MM.1S (cell line): ENCODE data around the gene LDLRAD4.

Source experiments
- DNase-seq: peaks from one replicate; pipeline ENCODE4 v3.0.0-alpha.2; 2015
- H2AFZ ChIP-seq: fragments of 300-600 bp; sonication (generic); 2 replicates; pipeline ENCODE4 v1.6.0; 2016; ENCODE audit warnings: antibody characterized with exemption, low read length
- H3F3A ChIP-seq: fragments of 300-600 bp; sonication (generic); 2 replicates; pipeline ENCODE4 v1.6.1; 2016; ENCODE audit warnings: mild to moderate bottlenecking, antibody characterized with exemption, low read length, moderate library complexity, mixed read lengths; ENCODE audit not compliant: insufficient read depth
- H3K27ac ChIP-seq: fragments of 300-600 bp; sonication (generic); 2 replicates; pipeline ENCODE4 v1.5.1; 2016; ENCODE audit warnings: mild to moderate bottlenecking, low read length
- H3K27me3 ChIP-seq: fragments of 300-600 bp; sonication (generic); replicated peaks from 2 replicates; pipeline ENCODE4 v1.6.0; 2016; ENCODE audit warnings: low read length; ENCODE audit not compliant: insufficient read depth
- H3K36me3 ChIP-seq: fragments of 300-600 bp; sonication (generic); replicated peaks from 2 replicates; pipeline ENCODE4 v1.6.1; 2016; ENCODE audit warnings: mild to moderate bottlenecking, low read length, mixed read lengths; ENCODE audit not compliant: insufficient read depth
- H3K4me1 ChIP-seq: fragments of 300-600 bp; sonication (generic); 2 replicates; pipeline ENCODE4 v1.6.1; 2016; ENCODE audit warnings: low read length, mixed read lengths
- H3K4me2 ChIP-seq: fragments of 300-600 bp; sonication (generic); 2 replicates; pipeline ENCODE4 v1.6.0; 2016; ENCODE audit warnings: low read depth, low read length
- H3K4me3 ChIP-seq: fragments of 300-600 bp; sonication (generic); 2 replicates; pipeline ENCODE4 v1.5.1; 2016; ENCODE audit warnings: low read length, mixed read lengths
- H3K79me2 ChIP-seq: fragments of 300-600 bp; sonication (generic); 2 replicates; pipeline ENCODE4 v1.6.1; 2016; ENCODE audit warnings: mixed run types, low read length, mixed read lengths
- H3K9ac ChIP-seq: fragments of 300-600 bp; sonication (generic); 2 replicates; pipeline ENCODE4 v1.6.1; 2016; ENCODE audit warnings: low read length, mixed read lengths
- H3K9me2 ChIP-seq: fragments of 300-600 bp; sonication (generic); replicated peaks from 2 replicates; pipeline ENCODE4 v1.6.1; 2016; ENCODE audit warnings: mild to moderate bottlenecking, low read length, mixed read lengths; ENCODE audit not compliant: insufficient read depth
- H3K9me3 ChIP-seq: fragments of 300-600 bp; sonication (generic); replicated peaks from 2 replicates; pipeline ENCODE4 v1.6.1; 2016; ENCODE audit warnings: mild to moderate bottlenecking, low read length, mixed read lengths; ENCODE audit not compliant: insufficient read depth
- H4K20me1 ChIP-seq: fragments of 300-600 bp; sonication (generic); 2 replicates; pipeline ENCODE4 v1.6.1; 2016; ENCODE audit warnings: mild to moderate bottlenecking, low read length, moderate library complexity, mixed read lengths; ENCODE audit not compliant: insufficient read depth
- CTCF ChIP-seq: fragments of 300-600 bp; sonication (generic); IDR thresholded peaks from 2 replicates; pipeline ENCODE4 v1.5.1; 2016; ENCODE audit warnings: antibody characterized with exemption, low read length, mixed read lengths
- EZH2 ChIP-seq: fragments of 300-600 bp; sonication (generic); optimal IDR thresholded peaks from 2 replicates; pipeline ENCODE3; 2017; ENCODE audit warnings: low read depth, mild to moderate bottlenecking, antibody characterized with exemption, low read length, mixed read lengths
- EZH2phosphoT487 ChIP-seq: fragments of 300-600 bp; sonication (generic); IDR thresholded peaks from 2 replicates; pipeline ENCODE4 v1.6.1; 2018; ENCODE audit warnings: antibody characterized with exemption, low read length

LDLRAD4 gene

GRCh38 chr18:13242797-13243196, 24.2 kb downstream of the LDLRAD4 start:
- no peaks in the 10 kb centered on the region for H3K9me2 ChIP-seq
- TF ChIP-seq EZH2 = no peak
- no peak for TF ChIP-seq EZH2phosphoT487
- TF ChIP-seq CTCF = no peak
- no peak overlapping the region for H3K4me3 ChIP-seq
- H3K27me3 ChIP-seq = no peaks in the 10 kb centered on the region
- no peak overlapping the region for H2AFZ ChIP-seq
- H4K20me1 ChIP-seq = no peaks in the 10 kb centered on the region
- no peaks in the 10 kb centered on the region for H3K79me2 ChIP-seq
- no peak for DNase-seq
- H3K4me1 ChIP-seq = no peaks in the 10 kb centered on the region
- H3K4me2 ChIP-seq = no peak overlapping the region
- no peaks in the 10 kb centered on the region for H3K9me3 ChIP-seq
- H3K27ac ChIP-seq = no peak overlapping the region
- no peaks in the 10 kb centered on the region for H3F3A ChIP-seq
- no peaks in the 10 kb centered on the region for H3K36me3 ChIP-seq
- no peak overlapping the region for H3K9ac ChIP-seq

DNA sequence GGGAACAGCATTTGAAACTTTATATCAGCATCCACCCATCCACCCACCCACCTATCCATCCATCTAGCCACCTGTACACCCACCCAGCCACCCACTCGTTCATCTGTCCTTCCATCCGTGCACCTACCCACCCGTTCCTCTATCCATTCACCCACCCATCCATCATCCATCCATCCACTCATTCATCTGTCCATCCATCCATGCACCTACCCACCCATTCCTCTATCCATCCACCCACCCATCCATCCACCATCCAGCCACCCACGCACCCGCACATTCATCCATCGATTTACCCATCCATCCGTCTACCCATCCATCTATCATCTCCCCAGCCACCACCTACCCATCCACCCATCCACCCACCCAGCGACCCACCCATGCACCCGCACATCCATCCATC, 24.8 kb downstream of the LDLRAD4 start:
- no peaks in the 10 kb centered on the region for H3K9me2 ChIP-seq
- no peak for DNase-seq
- no peak for TF ChIP-seq CTCF
- TF ChIP-seq EZH2 = no peak
- TF ChIP-seq EZH2phosphoT487 = no peak
- H4K20me1 ChIP-seq = no peaks in the 10 kb centered on the region
- no peak overlapping the region for H3K4me2 ChIP-seq
- H2AFZ ChIP-seq = no peak overlapping the region
- H3K36me3 ChIP-seq = no peaks in the 10 kb centered on the region
- H3F3A ChIP-seq = no peaks in the 10 kb centered on the region
- no peaks in the 10 kb centered on the region for H3K9me3 ChIP-seq
- no peak overlapping the region for H3K27ac ChIP-seq
- no peaks in the 10 kb centered on the region for H3K27me3 ChIP-seq
- no peak overlapping the region for H3K9ac ChIP-seq
- H3K4me3 ChIP-seq = no peak overlapping the region
- H3K79me2 ChIP-seq = no peaks in the 10 kb centered on the region
- H3K4me1 ChIP-seq = no peaks in the 10 kb centered on the region

DNA sequence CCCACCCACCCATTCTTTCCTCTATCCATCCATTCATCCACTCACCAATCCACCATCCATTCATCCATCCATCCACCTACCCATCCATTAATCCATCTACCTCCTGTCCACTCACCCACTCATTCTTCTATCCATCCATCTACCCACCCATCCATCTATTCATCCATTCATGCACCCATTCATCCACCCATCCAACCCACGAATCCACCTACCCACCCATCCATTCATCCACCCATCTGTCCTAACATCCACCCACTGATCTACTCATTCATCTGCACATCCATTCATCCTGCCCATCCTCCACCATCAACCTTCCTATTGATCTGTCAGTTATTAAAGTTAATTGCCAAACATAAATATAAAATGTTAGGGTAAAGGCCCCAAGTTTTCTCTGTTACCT, 25.6 kb downstream of the LDLRAD4 start:
- H4K20me1 ChIP-seq = no peaks in the 10 kb centered on the region
- no peaks in the 10 kb centered on the region for H3F3A ChIP-seq

More for the DNA sequence above, 25.6 kb downstream of the LDLRAD4 start:
- H3K36me3 ChIP-seq = no peaks in the 10 kb centered on the region
- H3K9me3 ChIP-seq = no peaks in the 10 kb centered on the region
- no peak for DNase-seq
- no peak overlapping the region for H3K9ac ChIP-seq
- no peak overlapping the region for H2AFZ ChIP-seq
- no peak overlapping the region for H3K27ac ChIP-seq
- H3K9me2 ChIP-seq = no peaks in the 10 kb centered on the region
- no peaks in the 10 kb centered on the region for H3K27me3 ChIP-seq
- no peak overlapping the region for H3K4me3 ChIP-seq
- H3K79me2 ChIP-seq = no peaks in the 10 kb centered on the region
- H3K4me2 ChIP-seq = no peak overlapping the region
- TF ChIP-seq EZH2phosphoT487 = no peak
- no peak for TF ChIP-seq EZH2
- no peak for TF ChIP-seq CTCF
- H3K4me1 ChIP-seq = no peaks in the 10 kb centered on the region
